OCI-LY1 (cell line): Measurements from ENCODE around the gene PAPOLB.

Experiments
- H2AFZ ChIP-seq: fragments of 200-600 bp; sonication (generic), shearing (Covaris generic); 2 replicates; pipeline ENCODE4 v1.6.0; 2014; ENCODE audit warnings: antibody characterized with exemption, mild to moderate bottlenecking, low read length
- H3F3A ChIP-seq: fragments of 200-600 bp; sonication (generic), shearing (Covaris generic); 2 replicates; pipeline ENCODE4 v1.6.0; 2014; ENCODE audit warnings: mild to moderate bottlenecking, antibody characterized with exemption, low read length, moderate library complexity; ENCODE audit not compliant: insufficient read depth
- H3K27ac ChIP-seq: fragments of 200-600 bp; sonication (generic); 2 replicates; pipeline ENCODE4 v1.5.1; 2014; ENCODE audit warnings: low read length, mixed run types, mild to moderate bottlenecking, low read depth; ENCODE audit not compliant: poor library complexity, severe bottlenecking
- H3K27me3 ChIP-seq: fragments of 200-600 bp; sonication (generic); 2 replicates; pipeline ENCODE4 v1.6.0; 2014; ENCODE audit warnings: antibody characterized with exemption, mild to moderate bottlenecking, low read length, moderate library complexity; ENCODE audit not compliant: insufficient read depth
- H3K36me3 ChIP-seq: fragments of 200-600 bp; sonication (generic); 2 replicates; pipeline ENCODE4 v1.6.1; 2014; ENCODE audit warnings: mild to moderate bottlenecking, antibody characterized with exemption, low read length, moderate library complexity, mixed read lengths; ENCODE audit not compliant: insufficient read depth
- H3K4me1 ChIP-seq: fragments of 200-600 bp; sonication (generic); 2 replicates; pipeline ENCODE4 v1.5.1; 2014; ENCODE audit warnings: mild to moderate bottlenecking, low read length, moderate library complexity; ENCODE audit not compliant: insufficient read depth, severe bottlenecking
- H3K4me2 ChIP-seq: fragments of 200-600 bp; sonication (generic), shearing (Covaris generic); 2 replicates; pipeline ENCODE4 v1.6.1; 2014; ENCODE audit warnings: low read length
- H3K4me3 ChIP-seq: fragments of 200-600 bp; sonication (generic); 2 replicates; pipeline ENCODE4 v1.5.1; 2014; ENCODE audit warnings: low read length, low read depth, mild to moderate bottlenecking, mixed read lengths; ENCODE audit not compliant: poor library complexity, severe bottlenecking
- H3K79me2 ChIP-seq: fragments of 200-600 bp; shearing (Covaris generic); 2 replicates; pipeline ENCODE4 v1.6.1; 2016; ENCODE audit warnings: mixed run types, low read length, mixed read lengths; ENCODE audit not compliant: insufficient read depth
- H3K9ac ChIP-seq: fragments of 200-600 bp; sonication (generic), shearing (Covaris generic); 2 replicates; pipeline ENCODE4 v1.6.1; 2014; ENCODE audit warnings: mild to moderate bottlenecking, low read length, mixed read lengths
- H3K9me2 ChIP-seq: fragments of 200-600 bp; sonication (generic), shearing (Covaris generic); 2 replicates; pipeline ENCODE4 v1.6.1; 2014; ENCODE audit warnings: low read depth, mild to moderate bottlenecking, low read length, mixed read lengths
- H3K9me3 ChIP-seq: fragments of 200-600 bp; shearing (Covaris generic); 2 replicates; pipeline ENCODE4 v1.6.1; 2014; ENCODE audit warnings: low read length, mixed read lengths
- H4K20me1 ChIP-seq: fragments of 200-600 bp; sonication (generic), shearing (Covaris generic); 2 replicates; pipeline ENCODE4 v1.6.0; 2016; ENCODE audit warnings: mild to moderate bottlenecking, low read length; ENCODE audit not compliant: insufficient read depth
- CTCF ChIP-seq: fragments of 200-600 bp; sonication (generic), shearing (Covaris generic); IDR thresholded peaks from 2 replicates; pipeline ENCODE4 v1.5.1; 2017; ENCODE audit warnings: mild to moderate bottlenecking, antibody characterized with exemption, low read length, moderate library complexity, mixed read lengths
- EZH2 ChIP-seq: fragments of 200-600 bp; sonication (generic), shearing (Covaris generic); IDR thresholded peaks from 2 replicates; pipeline ENCODE4 v1.8.0; 2017; ENCODE audit warnings: borderline replicate concordance, mixed run types, mild to moderate bottlenecking, antibody characterized with exemption, low read length, moderate library complexity, mixed read lengths

PAPOLB gene

GRCh38 chr7:4873071-4873944, 11.5 kb upstream of the PAPOLB start:
- no peaks in the 10 kb centered on the region for H3F3A ChIP-seq
- no peaks in the 10 kb centered on the region for H3K4me1 ChIP-seq
- H3K27me3 ChIP-seq = no peaks in the 10 kb centered on the region
- no peak overlapping the region for H3K4me3 ChIP-seq
- H3K4me2 ChIP-seq = no peak overlapping the region
- no peak overlapping the region for H3K27ac ChIP-seq
- H3K79me2 ChIP-seq = no peaks in the 10 kb centered on the region
- no peak overlapping the region for H2AFZ ChIP-seq
- H3K36me3 ChIP-seq = no peaks in the 10 kb centered on the region
- H3K9me2 ChIP-seq = no peaks in the 10 kb centered on the region
- no peaks in the 10 kb centered on the region for H4K20me1 ChIP-seq
- no peak for TF ChIP-seq EZH2
- no peak for TF ChIP-seq CTCF
- H3K9ac ChIP-seq = no peak overlapping the region
- no peaks in the 10 kb centered on the region for H3K9me3 ChIP-seq

- Histone ChIP-seq H3K4me1 (no peaks in the 10 kb centered on the region), H3K9me3 (no peaks in the 10 kb centered on the region), H3K4me3 (no peak overlapping the region), H3K9me2 (no peaks in the 10 kb centered on the region), H3K4me2 (no peak overlapping the region), H2AFZ (no peak overlapping the region), H3K27me3 (no peaks in the 10 kb centered on the region), H3K9ac (no peak overlapping the region), H3K79me2 (no peaks in the 10 kb centered on the region), H3K27ac (no peak overlapping the region), H3F3A (no peaks in the 10 kb centered on the region), H3K36me3 (no peaks in the 10 kb centered on the region), H4K20me1 (no peaks in the 10 kb centered on the region)
- TF ChIP-seq EZH2 (no peak), CTCF (no peak)
Measured at GRCh38 chr7:4871930-4872675, 10.3 kb upstream of the PAPOLB start.

DNA sequence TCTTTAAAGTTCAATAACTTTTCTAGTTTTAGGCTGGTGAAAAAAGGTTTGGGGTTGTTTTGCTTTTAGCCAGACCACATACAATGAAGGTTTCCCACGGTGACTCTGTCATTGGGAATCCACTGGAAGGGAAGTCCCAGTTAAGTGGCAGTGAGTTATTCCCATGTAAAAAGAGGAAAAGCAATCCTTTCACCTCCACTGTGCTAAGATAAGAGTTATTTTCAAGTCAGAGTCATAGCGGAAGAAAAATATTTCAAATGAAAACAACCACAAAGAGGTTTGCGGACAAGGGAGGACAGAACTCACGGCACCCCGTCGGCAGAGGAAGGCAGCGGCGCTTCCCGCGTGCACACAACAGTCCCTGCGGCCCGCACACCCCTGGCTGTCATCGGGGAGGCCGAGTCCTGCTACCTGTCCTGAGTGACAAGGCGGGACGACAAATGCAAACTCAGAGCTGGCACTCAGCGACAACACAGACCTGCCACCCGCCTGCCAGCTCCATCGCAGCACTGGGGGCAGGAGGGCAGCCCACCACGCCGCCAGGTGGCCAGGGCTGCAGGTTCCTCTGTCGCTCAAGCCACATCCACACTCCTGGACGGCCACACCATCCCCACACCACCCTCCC, 9.3 kb upstream of the PAPOLB start:
- Histone ChIP-seq H3K9ac (no peak overlapping the region), H3K79me2 (no peaks in the 10 kb centered on the region), H3K9me3 (no peaks in the 10 kb centered on the region), H3K4me3 (no peak overlapping the region), H3K36me3 (no peaks in the 10 kb centered on the region), H3K4me1 (no peaks in the 10 kb centered on the region), H3K9me2 (no peaks in the 10 kb centered on the region), H3F3A (no peaks in the 10 kb centered on the region), H2AFZ (no peak overlapping the region), H3K27ac (no peak overlapping the region), H3K4me2 (no peak overlapping the region), H3K27me3 (no peaks in the 10 kb centered on the region), H4K20me1 (no peaks in the 10 kb centered on the region)
- no peak for TF ChIP-seq CTCF
- TF ChIP-seq EZH2 = no peak
